ENCODE data around the gene NCKAP5.
A peak's percentile ranks its signal among the peaks of the same experiment; 100 is the strongest.

Gene NCKAP5

DNA sequence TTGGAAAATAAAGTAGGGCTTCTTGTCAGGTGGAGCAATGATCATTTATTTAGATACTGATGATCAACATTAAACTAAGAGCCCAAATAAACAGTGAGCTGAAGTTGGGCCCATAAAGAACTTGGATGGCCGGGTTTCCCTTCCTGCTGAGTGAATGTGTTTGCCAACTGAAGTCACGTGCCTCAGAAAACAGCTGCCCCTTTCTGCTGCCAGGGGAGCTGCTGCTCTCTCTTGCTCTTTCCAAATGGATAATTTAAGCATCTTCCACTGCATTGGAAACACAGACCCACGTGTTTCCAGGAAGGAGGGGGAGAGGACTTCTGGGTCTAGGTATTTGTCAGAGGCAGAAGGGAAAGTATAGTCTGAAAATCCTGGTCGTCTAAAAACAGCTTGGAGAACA lies 22.9 kb upstream of the NCKAP5 start:
- no peak overlapping the region for H3K4me3 ChIP-seq (ENCODE audit: low read depth, low read length)
- TF ChIP-seq, protein P1, sequence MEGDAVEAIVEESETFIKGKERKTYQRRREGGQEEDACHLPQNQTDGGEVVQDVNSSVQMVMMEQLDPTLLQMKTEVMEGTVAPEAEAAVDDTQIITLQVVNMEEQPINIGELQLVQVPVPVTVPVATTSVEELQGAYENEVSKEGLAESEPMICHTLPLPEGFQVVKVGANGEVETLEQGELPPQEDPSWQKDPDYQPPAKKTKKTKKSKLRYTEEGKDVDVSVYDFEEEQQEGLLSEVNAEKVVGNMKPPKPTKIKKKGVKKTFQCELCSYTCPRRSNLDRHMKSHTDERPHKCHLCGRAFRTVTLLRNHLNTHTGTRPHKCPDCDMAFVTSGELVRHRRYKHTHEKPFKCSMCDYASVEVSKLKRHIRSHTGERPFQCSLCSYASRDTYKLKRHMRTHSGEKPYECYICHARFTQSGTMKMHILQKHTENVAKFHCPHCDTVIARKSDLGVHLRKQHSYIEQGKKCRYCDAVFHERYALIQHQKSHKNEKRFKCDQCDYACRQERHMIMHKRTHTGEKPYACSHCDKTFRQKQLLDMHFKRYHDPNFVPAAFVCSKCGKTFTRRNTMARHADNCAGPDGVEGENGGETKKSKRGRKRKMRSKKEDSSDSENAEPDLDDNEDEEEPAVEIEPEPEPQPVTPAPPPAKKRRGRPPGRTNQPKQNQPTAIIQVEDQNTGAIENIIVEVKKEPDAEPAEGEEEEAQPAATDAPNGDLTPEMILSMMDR (IDR thresholded peaks at IDR 0.05; ENCODE audit: low read depth, low read length) = no peak

GRCh38 chr2:133589456-133589855 lies 21.2 kb upstream of the NCKAP5 start:
- no peak overlapping the region for H3K4me3 ChIP-seq (ENCODE audit: low read depth, low read length)
- TF ChIP-seq, protein P1 (IDR thresholded peaks at IDR 0.05; ENCODE audit: low read depth, low read length) = no peak

- TF ChIP-seq, protein P1 (IDR thresholded peaks at IDR 0.05; ENCODE audit: low read depth, low read length) = no peak
- H3K4me3 ChIP-seq (ENCODE audit: low read depth, low read length) = no peak overlapping the region
These were observed 19.9 kb upstream of the NCKAP5 start for GRCh38 chr2:133588144-133588543.

DNA sequence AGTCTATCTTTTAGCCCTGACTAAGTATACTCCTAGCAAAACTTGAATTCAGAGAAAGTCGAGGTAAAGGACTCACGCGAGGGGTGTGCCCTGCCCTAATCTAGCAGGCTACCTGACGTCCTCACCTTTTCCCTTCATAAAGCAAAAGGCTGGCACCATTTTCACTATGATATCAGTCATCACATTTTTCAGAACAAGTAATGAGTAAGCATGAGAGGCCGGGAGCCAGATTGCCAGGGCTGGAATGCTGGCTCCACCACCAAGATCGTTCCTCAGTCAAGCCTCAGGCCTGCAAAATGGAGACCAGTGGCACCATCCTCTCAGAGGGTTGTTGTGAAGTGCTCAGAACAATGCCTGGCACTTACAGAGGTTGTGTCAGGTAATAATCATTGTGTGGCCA lies 18.7 kb upstream of the NCKAP5 start:
- H3K4me3 ChIP-seq (ENCODE audit: low read depth, low read length) = no peak overlapping the region
- TF ChIP-seq, protein P1 (IDR thresholded peaks at IDR 0.05; ENCODE audit: low read depth, low read length) = no peak

GRCh38 chr2:133581010-133581760 lies 12.9 kb upstream of the NCKAP5 start:
- TF ChIP-seq, protein P1 (IDR thresholded peaks at IDR 0.05; ENCODE audit: low read depth, low read length) = 0 out of 2 replicates have a peak, but pooled peaks have one; percentile 15

DNA sequence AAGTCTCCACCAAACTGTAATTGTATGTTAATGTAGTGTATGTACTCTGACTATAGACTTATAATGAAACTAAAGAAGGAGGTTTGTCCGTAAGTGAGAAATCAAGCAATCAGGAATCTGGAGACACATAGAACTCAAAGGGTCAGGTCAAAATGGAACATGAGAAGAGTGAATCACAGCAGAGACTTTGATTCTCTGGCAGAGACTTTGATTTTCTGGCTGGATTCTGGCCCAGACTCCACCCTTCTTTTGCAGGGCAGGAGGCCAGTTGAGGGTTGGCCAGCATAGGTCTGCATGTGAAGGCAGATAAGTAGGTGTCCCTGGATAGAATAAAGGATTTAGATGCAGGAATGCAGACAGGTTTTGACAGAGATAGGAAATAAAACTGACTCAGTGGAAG lies 11.0 kb upstream of the NCKAP5 start:
- TF ChIP-seq, protein P1 (IDR thresholded peaks at IDR 0.05; ENCODE audit: low read depth, low read length) = no peak
- H3K4me3 ChIP-seq (ENCODE audit: low read depth, low read length) = no peak overlapping the region

More at GRCh38 chr2:133581010-133581760, 12.9 kb upstream of the NCKAP5 start:
- H3K4me3 ChIP-seq (ENCODE audit: low read depth, low read length) = no peak overlapping the region

- no peak overlapping the region for H3K4me3 ChIP-seq (ENCODE audit: low read depth, low read length)
- TF ChIP-seq, protein P1 (IDR thresholded peaks at IDR 0.05; ENCODE audit: low read depth, low read length) = no peak
These were observed 8.5 kb upstream of the NCKAP5 start for GRCh38 chr2:133576714-133577113.
